GM12801 (cell line): ENCODE measurements around the gene MEIOB.

Source experiments
- CTCF ChIP-seq: IDR thresholded peaks from one replicate; pipeline ENCODE4 v1.5.1; 2011; ENCODE audit warnings: control low read depth; ENCODE audit not compliant: insufficient read length; ENCODE audit errors: extremely low read depth

The MEIOB gene

GRCh38 chr16:1903845-1904840 is 32.2 kb upstream of the MEIOB start:
- TF ChIP-seq CTCF: no peak

GRCh38 chr16:1903220-1903574 is 31.2 kb upstream of the MEIOB start:
- no peak for TF ChIP-seq CTCF

GRCh38 chr16:1902547-1903219 is 30.7 kb upstream of the MEIOB start:
- TF ChIP-seq CTCF: no peak

GRCh38 chr16:1900452-1900774 is 28.4 kb upstream of the MEIOB start:
- no peak for TF ChIP-seq CTCF

- TF ChIP-seq CTCF: no peak
These were observed 27.9 kb upstream of the MEIOB start for GRCh38 chr16:1899641-1900451.

GRCh38 chr16:1895949-1896675 is 24.1 kb upstream of the MEIOB start:
- TF ChIP-seq CTCF: no peak
